GM18498 (cell line): Measurements from ENCODE around the gene UTY.
A peak's percentile ranks its signal among the peaks of the same experiment; 100 is the strongest.

Source experiments
- ATAC-seq: cut with Tn5 transposase; IDR thresholded peaks from one replicate; pipeline ENCODE4 v1.9.1; 2021; ENCODE audit warnings: mild to moderate bottlenecking, moderate library complexity; ENCODE audit not compliant: unreplicated experiment

UTY gene

GRCh38 chrY:13479828-13480227 lies at the start of gene UTY:
Gene UTY, minus strand, starts transcription at chrY:13480033. Its CDS starts 368 bp downstream, at chrY:13479665.
- ATAC-seq, result peak; percentile 93

- ATAC-seq, result no peak
Measured at GRCh38 chrY:13520474-13520873, 40.6 kb upstream of the UTY start.

- no peak for ATAC-seq
Measured at GRCh38 chrY:13501215-13501614, 21.4 kb upstream of the UTY start.

- peak; percentile 61 for ATAC-seq
Measured at GRCh38 chrY:13493737-13494136, 13.9 kb upstream of the UTY start.

GRCh38 chrY:13492408-13492807 lies 12.6 kb upstream of the UTY start:
- no peak for ATAC-seq

- ATAC-seq, result no peak
Measured at GRCh38 chrY:13488738-13489137, 8.9 kb upstream of the UTY start.

DNA sequence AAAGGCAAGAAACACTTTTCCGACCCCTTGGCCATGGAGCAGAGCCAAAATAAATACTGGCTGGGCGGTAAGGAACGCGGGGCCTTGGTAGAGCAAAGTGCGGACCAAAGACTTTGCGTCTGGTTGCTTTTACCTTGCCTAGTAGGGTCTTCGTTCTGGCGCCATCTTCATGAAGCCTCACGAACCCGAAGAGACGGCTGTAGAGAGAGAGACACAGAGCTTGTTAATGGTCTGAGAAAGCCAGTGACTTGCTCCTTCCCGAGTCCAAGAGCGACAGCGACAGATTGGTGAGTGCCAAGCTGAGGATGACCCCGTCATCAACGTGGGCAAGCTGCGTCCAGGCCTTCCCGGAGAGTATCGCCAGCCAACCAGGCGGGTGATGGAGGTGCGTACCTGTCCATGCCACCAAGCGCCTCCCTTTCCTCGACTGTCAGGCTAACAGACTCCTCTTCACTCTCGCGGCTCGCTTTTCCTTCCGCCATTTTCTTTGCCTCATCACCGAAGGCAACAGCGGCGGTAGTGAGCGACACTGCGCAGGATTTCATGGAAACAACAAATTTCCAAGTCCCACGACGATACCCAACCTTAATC lies 617 bp downstream of the UTY start:
- ATAC-seq, result peak; percentile 49

GRCh38 chrY:13478126-13478785 lies 1.6 kb downstream of the UTY start:
- peak; percentile 49 for ATAC-seq

GRCh38 chrY:13474997-13475396 lies 4.8 kb downstream of the UTY start:
- ATAC-seq, result no peak

DNA sequence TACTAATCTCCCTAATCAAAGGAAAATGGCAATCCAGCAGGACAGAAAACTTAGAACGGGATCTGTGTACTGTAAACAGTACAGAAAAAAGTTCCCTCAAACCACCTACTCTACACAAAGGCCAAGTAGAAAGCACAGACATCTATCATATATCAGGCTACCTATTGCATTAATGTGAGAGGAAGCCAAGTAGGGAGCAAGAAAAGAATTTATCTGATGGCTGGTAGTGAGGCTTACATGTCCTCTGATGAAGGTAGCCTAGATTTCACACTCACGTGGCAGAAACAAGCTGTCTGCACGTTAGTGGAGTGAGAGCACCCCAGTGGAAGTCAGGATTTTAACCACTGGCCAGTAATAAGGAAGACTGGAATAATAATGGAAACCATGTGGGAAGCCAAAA lies 28.3 kb downstream of the UTY start:
- no peak for ATAC-seq

DNA sequence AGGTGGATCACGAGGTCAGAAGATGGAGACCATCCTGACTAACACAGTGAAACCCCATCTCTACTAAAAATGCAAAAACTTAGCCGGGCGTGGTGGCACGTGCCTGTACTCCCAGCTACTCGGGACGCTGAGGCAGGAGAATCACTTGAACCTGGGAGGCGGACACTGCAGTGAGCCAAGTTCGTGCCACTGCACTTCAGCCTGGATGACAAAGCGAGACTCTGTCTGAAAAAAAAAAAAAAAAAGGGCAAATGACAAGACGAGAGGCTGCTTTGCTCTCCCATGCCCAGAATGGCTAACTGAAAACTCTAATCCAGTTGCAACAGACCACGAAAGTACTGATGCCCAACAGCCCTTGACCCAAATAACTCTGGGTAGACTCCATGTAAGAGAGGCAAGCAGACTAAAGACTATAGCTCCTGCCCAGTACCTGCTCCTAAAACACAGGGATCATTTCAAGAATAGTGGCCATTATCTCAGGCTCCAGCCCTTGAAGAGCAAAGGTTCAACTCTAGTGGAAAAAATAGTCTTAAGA lies 29.2 kb downstream of the UTY start:
- ATAC-seq, result no peak

GRCh38 chrY:13445566-13445965 lies 34.3 kb downstream of the UTY start:
- ATAC-seq, result no peak

DNA sequence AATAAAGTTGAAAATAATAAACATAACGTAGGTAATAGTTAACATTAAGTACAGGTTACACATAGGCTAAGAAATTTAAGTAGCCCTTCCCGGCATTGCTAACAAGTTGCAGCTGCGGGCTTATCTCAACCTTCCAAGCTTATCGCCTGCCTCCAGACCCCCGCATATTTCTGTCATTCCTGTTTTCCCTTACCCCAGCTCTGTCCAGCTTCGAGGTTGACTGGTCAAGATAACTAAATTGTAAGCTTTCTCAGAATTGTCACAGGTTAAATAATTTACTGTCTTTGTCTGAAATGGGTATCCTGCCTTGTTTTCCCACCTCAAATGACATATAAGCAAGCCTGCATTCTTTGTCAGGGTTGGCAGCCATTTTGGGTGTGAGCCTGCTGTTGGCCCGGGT lies 36.7 kb downstream of the UTY start:
- no peak for ATAC-seq

GRCh38 chrY:13440811-13441210 lies 39.0 kb downstream of the UTY start:
- no peak for ATAC-seq

DNA sequence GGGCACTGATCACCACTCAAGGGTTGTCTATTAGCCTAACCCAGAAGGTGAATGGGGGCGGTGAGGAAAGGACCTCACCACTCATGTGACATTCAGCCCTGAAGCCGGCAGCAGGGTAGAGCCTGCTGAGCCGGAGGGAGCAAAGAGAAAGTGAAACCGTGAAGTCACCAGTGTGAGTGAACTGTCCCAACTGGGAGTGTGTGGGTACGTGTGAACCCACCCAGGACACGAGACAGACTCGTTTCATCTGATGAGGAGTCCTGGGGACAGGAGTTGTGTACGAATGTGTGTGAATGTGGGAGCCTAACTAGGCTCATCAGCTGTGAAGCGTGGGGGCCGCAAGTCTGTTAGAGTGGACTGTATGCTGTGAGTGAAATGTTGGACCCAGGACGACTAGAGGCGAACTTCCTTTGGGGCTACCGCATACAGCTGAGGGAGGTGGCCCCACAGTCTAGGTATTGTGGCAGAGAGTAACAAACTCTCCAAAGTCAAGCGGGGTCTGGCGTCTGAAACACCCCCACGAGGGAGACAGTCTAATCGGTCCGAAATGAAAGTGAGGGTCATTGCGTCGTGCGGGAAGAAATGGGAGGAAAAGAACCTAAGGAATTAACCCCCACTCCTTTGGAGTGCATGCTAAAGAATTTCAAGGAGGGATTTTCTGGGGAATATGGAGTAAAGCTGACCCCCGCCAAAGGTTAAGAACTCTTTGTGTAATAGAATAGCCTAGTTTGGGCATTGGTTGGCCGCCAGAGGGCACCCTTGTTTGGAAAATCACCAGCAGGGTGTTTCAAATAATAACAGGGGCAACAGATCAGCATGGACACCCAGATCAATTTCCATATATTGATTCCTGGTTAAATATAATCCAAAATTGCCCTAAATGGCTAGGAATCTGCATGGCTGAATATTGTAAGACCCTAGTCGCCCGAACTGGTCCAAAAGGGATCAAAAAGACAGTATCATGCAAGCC lies 43.6 kb downstream of the UTY start:
- ATAC-seq, result peak; percentile 71

DNA sequence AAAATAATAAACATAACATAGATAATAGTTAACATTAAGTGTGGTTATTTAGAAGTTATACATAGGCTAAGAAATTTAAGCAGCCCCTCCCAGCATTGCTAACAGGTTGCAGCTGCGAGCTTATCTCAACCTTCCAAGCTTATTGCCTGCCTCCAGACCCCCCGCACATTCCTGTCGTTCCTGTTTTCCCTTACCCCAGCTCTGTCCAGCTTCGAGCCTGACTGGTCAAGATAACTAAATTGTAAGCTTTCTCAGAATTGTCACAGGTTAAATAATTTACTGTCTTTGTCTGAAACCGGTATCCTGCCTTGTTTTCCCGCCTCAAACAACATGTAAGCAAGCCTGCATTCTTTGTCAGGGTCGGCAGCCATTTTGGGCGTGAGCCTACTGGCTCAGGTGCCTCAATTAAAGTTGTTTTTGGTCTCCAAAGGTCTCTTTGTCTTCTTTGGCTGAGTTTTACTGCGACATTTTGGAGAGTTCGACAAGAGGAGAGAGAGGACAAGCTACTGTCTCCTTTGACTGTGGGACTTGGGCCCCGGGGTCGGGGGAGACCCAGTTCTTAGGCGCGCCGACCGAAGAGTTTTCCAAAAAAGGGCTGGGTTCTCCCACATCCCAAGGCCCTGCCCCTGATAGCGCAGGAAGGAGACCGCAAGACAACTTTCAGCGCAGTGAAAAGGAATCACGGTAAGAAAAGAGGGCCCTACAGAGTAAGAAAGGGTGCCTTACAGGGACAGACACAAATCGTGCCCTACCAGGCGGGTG lies 44.4 kb downstream of the UTY start:
- no peak for ATAC-seq

DNA sequence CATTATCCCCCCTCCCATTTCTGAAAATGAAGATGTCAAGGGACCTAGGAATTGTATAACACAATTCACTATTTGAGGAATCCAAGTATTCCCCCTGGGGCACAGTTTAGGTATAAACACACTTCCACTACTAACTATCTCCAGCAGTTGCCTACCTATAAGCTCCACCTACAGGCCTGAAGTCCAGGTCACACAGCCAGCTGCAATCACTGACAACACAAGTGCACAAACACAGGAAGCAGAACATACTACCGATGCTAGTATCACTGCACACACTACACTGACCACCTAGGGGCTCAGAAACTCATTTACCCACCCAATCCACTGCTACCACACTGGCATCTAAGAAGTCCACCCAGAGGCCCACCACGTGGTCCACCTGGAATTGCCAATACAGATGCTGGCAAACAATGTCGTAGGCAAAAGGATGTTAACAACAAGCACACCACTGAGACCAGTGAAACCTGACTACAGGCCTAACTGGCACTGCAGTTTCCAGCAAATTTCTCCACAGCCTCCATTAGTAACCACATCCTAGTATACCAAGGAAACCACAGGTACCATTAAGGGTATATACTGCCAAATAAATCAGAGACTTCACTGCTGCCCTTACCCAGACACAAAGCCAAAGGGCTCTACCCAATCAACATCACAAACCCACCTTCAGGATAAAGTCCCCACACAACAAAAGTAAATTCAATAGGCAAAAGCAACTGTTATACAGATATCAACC lies 47.4 kb downstream of the UTY start:
- no peak for ATAC-seq

GRCh38 chrY:13429551-13429950 lies 50.3 kb downstream of the UTY start:
- ATAC-seq, result no peak

- ATAC-seq, result no peak
Measured at GRCh38 chrY:13423281-13423732, 56.5 kb downstream of the UTY start.
